GM12891 (cell line): ENCODE results near the gene FSTL4.

ENCODE experiments used
- POLR2A ChIP-seq: IDR thresholded peaks from 2 replicates; pipeline ENCODE4 v1.6.1; 2011; ENCODE audit warnings: low read depth, low read length, control low read depth
- POLR2AphosphoS5 ChIP-seq: IDR thresholded peaks from 2 replicates; pipeline ENCODE4 v1.6.1; 2011; ENCODE audit warnings: low read depth, low read length, control low read depth
- POU2F2 ChIP-seq: IDR thresholded peaks from 2 replicates; pipeline ENCODE4 v1.6.1; 2011; ENCODE audit warnings: low read depth, mild to moderate bottlenecking, control low read depth, low read length, moderate library complexity

DNA sequence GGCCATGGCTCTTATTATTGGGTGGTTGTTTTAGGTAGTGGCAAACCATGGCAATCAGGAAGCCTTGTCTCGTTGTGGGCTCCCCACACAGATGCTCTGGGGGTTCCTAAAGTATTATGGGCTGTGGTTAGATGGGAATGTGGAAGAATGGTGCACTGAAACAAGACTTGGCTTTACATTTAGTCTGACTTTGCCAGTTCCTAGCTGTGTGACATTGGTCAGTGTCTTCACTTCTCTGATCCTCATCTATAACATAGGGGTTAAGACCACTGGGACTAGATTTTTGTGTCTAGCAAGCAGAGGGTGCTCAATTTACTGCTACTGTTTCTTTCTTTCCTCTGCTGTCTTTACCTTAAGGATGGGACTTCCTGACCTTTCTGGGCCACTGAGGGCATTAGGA is 411.0 kb downstream of the FSTL4 start:
- TF ChIP-seq POLR2A (no peak), POLR2AphosphoS5 (no peak), POU2F2 (no peak)
